ENCODE results near the gene PNPLA2.

Gene PNPLA2

GRCh38 chr11:842370-843002, 23.8 kb downstream of the PNPLA2 start, which contains the start of the genes POLR2L and TSPAN4:
TSS of gene POLR2L (minus strand) at chr11:842529. CDS start at chr11:842508, 21 bp downstream.
TSS of gene TSPAN4 (plus strand) at chr11:842852. CDS start at chr11:850305, 7,453 bp downstream.
- in situ Hi-C loops (cut with MboI; ENCODE audit: low sequenced_read_pairs): no loop called here

- in situ Hi-C loops (cut with MboI; ENCODE audit: low sequenced_read_pairs): no loop called here
Observed at GRCh38 chr11:843086-843734, 24.5 kb downstream of the PNPLA2 start.

- in situ Hi-C loops (cut with MboI; ENCODE audit: low sequenced_read_pairs): no loop called here
Observed at GRCh38 chr11:843818-844692, 25.3 kb downstream of the PNPLA2 start.

GRCh38 chr11:844693-845644, 26.3 kb downstream of the PNPLA2 start:
- in situ Hi-C loops (cut with MboI; ENCODE audit: low sequenced_read_pairs): no loop called here

GRCh38 chr11:845872-846495, 27.3 kb downstream of the PNPLA2 start:
- in situ Hi-C loops (cut with MboI; ENCODE audit: low sequenced_read_pairs): no loop called here

- in situ Hi-C loops (cut with MboI; ENCODE audit: low sequenced_read_pairs): no loop called here
Observed at GRCh38 chr11:846496-847098, 27.9 kb downstream of the PNPLA2 start.

- in situ Hi-C loops (cut with MboI; ENCODE audit: low sequenced_read_pairs): no loop called here
Observed at GRCh38 chr11:847876-848275, 29.2 kb downstream of the PNPLA2 start.

- in situ Hi-C loops (cut with MboI; ENCODE audit: low sequenced_read_pairs): no loop called here
Observed at GRCh38 chr11:848380-848931, 29.7 kb downstream of the PNPLA2 start.

- in situ Hi-C loops (cut with MboI; ENCODE audit: low sequenced_read_pairs): no loop called here
Observed at GRCh38 chr11:849104-849824, 30.6 kb downstream of the PNPLA2 start.

GRCh38 chr11:849951-850774, 31.4 kb downstream of the PNPLA2 start:
- in situ Hi-C loops (cut with MboI; ENCODE audit: low sequenced_read_pairs): loop anchor here (25.0 kb wide), 1 partner anchor 212 kb away; the partner anchor contains the start of gene MUC2

- in situ Hi-C loops (cut with MboI; ENCODE audit: low sequenced_read_pairs): loop anchor here (25.0 kb wide), 1 partner anchor 211 kb away; the partner anchor contains the start of gene MUC2
Observed at GRCh38 chr11:850775-851763, 32.4 kb downstream of the PNPLA2 start.

- in situ Hi-C loops (cut with MboI; ENCODE audit: low sequenced_read_pairs): loop anchor here (25.0 kb wide), 1 partner anchor 210 kb away; the partner anchor contains the start of gene MUC2
Observed at GRCh38 chr11:852762-853161, 34.0 kb downstream of the PNPLA2 start.

GRCh38 chr11:853682-854448, 35.2 kb downstream of the PNPLA2 start:
- in situ Hi-C loops (cut with MboI; ENCODE audit: low sequenced_read_pairs): loop anchor here (25.0 kb wide), 1 partner anchor 208 kb away; the partner anchor contains the start of gene MUC2

- in situ Hi-C loops (cut with MboI; ENCODE audit: low sequenced_read_pairs): loop anchor here (25.0 kb wide), 1 partner anchor 208 kb away; the partner anchor contains the start of gene MUC2
Observed at GRCh38 chr11:854601-855329, 36.1 kb downstream of the PNPLA2 start.

- in situ Hi-C loops (cut with MboI; ENCODE audit: low sequenced_read_pairs): loop anchor here (25.0 kb wide), 1 partner anchor 207 kb away; the partner anchor contains the start of gene MUC2
Observed at GRCh38 chr11:855330-855674, 36.6 kb downstream of the PNPLA2 start.
